CD14-positive monocyte (primary cell): ENCODE measurements around the gene USP47. TPM values are rescaled to one million over a fixed set of nuclear protein-coding genes. Genes with fewer than 3 reads are reported as not detected.

Experiments used
- DNase-seq, 3 donors: peaks; one replicate each; pipeline ENCODE4 v3.0.0-alpha.2; 2011 to 2022
- H2AFZ ChIP-seq: 2 replicates; pipeline ENCODE4 v1.6.0; 2012; ENCODE audit warnings: mild to moderate bottlenecking, low read depth, low read length, inconsistent platforms; ENCODE audit not compliant: insufficient read depth, poor library complexity, severe bottlenecking
- H3K27ac ChIP-seq, 2 donors: 1 replicate in 1 of 2; 2 replicates in 1 of 2; pipeline ENCODE4 v1.5.1; 2012 to 2013; ENCODE audit warnings: low read length in 2 of 2, control low read depth in 1 of 2, inconsistent platforms in 1 of 2, low read depth in 1 of 2, mild to moderate bottlenecking in 1 of 2
- H3K27me3 ChIP-seq, 2 donors: one replicate each; pipeline versions ENCODE4 v1.6.0 to v1.6.1; 2011 to 2013; ENCODE audit warnings: low read length in 2 of 2; ENCODE audit not compliant: control insufficient read depth in 2 of 2, insufficient read depth in 2 of 2
- H3K36me3 ChIP-seq, 2 donors: replicated peaks in 1 of 2; 1 replicate in 1 of 2; 2 replicates in 1 of 2; pipeline versions ENCODE4 v1.5.1 to v1.6.1; 2012 to 2013; ENCODE audit warnings: low read length in 2 of 2, control low read depth in 1 of 2, inconsistent platforms in 1 of 2, mild to moderate bottlenecking in 1 of 2; ENCODE audit not compliant: insufficient read depth in 2 of 2, control insufficient read depth in 1 of 2
- H3K4me1 ChIP-seq, 2 donors: 1 replicate in 1 of 2; 2 replicates in 1 of 2; pipeline versions ENCODE4 v1.5.1 to v1.6.1; 2012 to 2013; ENCODE audit warnings: low read length in 2 of 2, control low read depth in 1 of 2, inconsistent platforms in 1 of 2, mild to moderate bottlenecking in 1 of 2, moderate library complexity in 1 of 2; ENCODE audit not compliant: insufficient read depth in 2 of 2, control insufficient read depth in 1 of 2
- H3K4me2 ChIP-seq: replicated peaks from 2 replicates; pipeline ENCODE3; 2012; ENCODE audit warnings: low read length, moderate library complexity, mild to moderate bottlenecking; ENCODE audit not compliant: poor library complexity, severe bottlenecking; ENCODE audit errors: extremely low read depth
- H3K4me3 ChIP-seq, 3 experiments: fragments of 200-600 bp in 1 of 3; sonication (generic) in 1 of 3; replicated peaks in 1 of 3; 1 replicate in 2 of 3; 2 replicates in 1 of 3; pipeline ENCODE4 v1.5.1; 2011 to 2013; ENCODE audit warnings: low read length in 3 of 3, mild to moderate bottlenecking in 3 of 3, control low read depth in 2 of 3, low read depth in 2 of 3, inconsistent platforms in 1 of 3, moderate library complexity in 1 of 3
- H3K79me2 ChIP-seq: 2 replicates; pipeline ENCODE4 v1.6.0; 2012; ENCODE audit warnings: mild to moderate bottlenecking, control low read depth, inconsistent platforms, low read length, moderate library complexity; ENCODE audit not compliant: insufficient read depth
- H3K9ac ChIP-seq: 2 replicates; pipeline ENCODE4 v1.6.0; 2017; ENCODE audit warnings: low read length, mild to moderate bottlenecking; ENCODE audit not compliant: insufficient read depth, poor library complexity, severe bottlenecking
- H3K9me3 ChIP-seq, 2 donors: replicated peaks in 1 of 2; 1 replicate in 1 of 2; 2 replicates in 1 of 2; pipeline versions ENCODE4 v1.5.1 to v1.6.1; 2012 to 2013; ENCODE audit warnings: low read length in 2 of 2, control low read depth in 1 of 2; ENCODE audit not compliant: control insufficient read depth in 1 of 2, insufficient read depth in 1 of 2
- H4K20me1 ChIP-seq: 2 replicates; pipeline ENCODE4 v1.6.0; 2012; ENCODE audit warnings: mild to moderate bottlenecking, low read length, control low read depth, moderate library complexity; ENCODE audit not compliant: insufficient read depth
- H3K27ac Mint-ChIP-seq, 7 donors: one replicate each; pipeline ENCODE4 v1.8.0; 2020; ENCODE audit warnings: mild to moderate bottlenecking in 7 of 7, mixed read lengths in 7 of 7, moderate library complexity in 6 of 7, inconsistent platforms in 2 of 7
- H3K27me3 Mint-ChIP-seq, 3 donors: one replicate each; pipeline ENCODE4 v1.8.0; 2021 to 2022; ENCODE audit warnings: low read depth in 3 of 3, mild to moderate bottlenecking in 3 of 3, mixed read lengths in 3 of 3, moderate library complexity in 3 of 3, inconsistent platforms in 1 of 3
- H3K36me3 Mint-ChIP-seq, 2 donors: one replicate each; pipeline ENCODE4 v1.8.0; 2020; ENCODE audit warnings: mixed read lengths in 2 of 2, inconsistent platforms in 1 of 2, mild to moderate bottlenecking in 1 of 2
- H3K4me1 Mint-ChIP-seq: one replicate; pipeline ENCODE4 v1.8.0; 2020; ENCODE audit warnings: mild to moderate bottlenecking, mixed read lengths
- H3K4me3 Mint-ChIP-seq, 2 donors: one replicate each; pipeline ENCODE4 v1.8.0; 2020; ENCODE audit warnings: mild to moderate bottlenecking in 2 of 2, mixed read lengths in 2 of 2, moderate library complexity in 1 of 2
- H3K9me3 Mint-ChIP-seq, 7 donors: one replicate each; pipeline ENCODE4 v1.8.0; 2020 to 2022; ENCODE audit warnings: mixed read lengths in 7 of 7, mild to moderate bottlenecking in 6 of 7, moderate library complexity in 6 of 7, inconsistent platforms in 2 of 7
- CTCF ChIP-seq: fragments of 200-600 bp; IDR thresholded peaks from one replicate; pipeline ENCODE4 v1.8.0; 2022; ENCODE audit warnings: antibody characterized with exemption, mild to moderate bottlenecking
- WGBS: methylation state at CpG from one replicate; pipeline ENCODE4 v1.1.5; 2013; ENCODE audit warnings: missing lambda C conversion rate; ENCODE audit not compliant: insufficient coverage; 5-methylcytosine and 5-hydroxymethylcytosine counted together
- intact Hi-C, 2 donors: fragments of 100-400 bp; cut with micrococcal nuclease; formaldehyde crosslinking; loops; one replicate each; pipeline versions ENCODE4 v1.15.0 to v1.15.1; 2023
- polyA plus RNA-seq, 3 donors: library from polyadenylated mRNA; depleted of rRNA in 1 of 3; unstranded in 2 of 3; stranded (reverse) in 1 of 3; fragments of 300-500 nt in 2 of 3; fragments of >200 nt in 1 of 3; fragmentation: Illumina TruSeq in 2 of 3; gene quantifications; 1 replicate in 2 of 3; 2 replicates in 1 of 3; pipeline ENCODE4 v1.2.3, GENCODE V29; 2012 to 2021

Gene USP47
- polyA plus RNA-seq, 3 donors: 8.1 to 17.5 (median 10.5) TPM

- H3K4me2 ChIP-seq: no peak overlapping the region
- no peaks in the 10 kb centered on the region for H3K4me1 ChIP-seq
- Mint-ChIP-seq H3K27ac (no peak overlapping the region), H3K27me3 (peaks cover 0 to 4% (median 0%) of the 10 kb centered on the region in 3 donors), H3K9me3 (peaks cover 0 to 1% (median 0%) of the 10 kb centered on the region in 7 donors), H3K36me3 (no peaks in the 10 kb centered on the region), H3K4me3 (no peak overlapping the region), H3K4me1 (peaks cover 2% of the 10 kb centered on the region)
- no peak for TF ChIP-seq CTCF
- no peak overlapping the region for H3K9ac ChIP-seq
- no peaks in the 10 kb centered on the region for H3K27me3 ChIP-seq
- H3K36me3 ChIP-seq: no peaks in the 10 kb centered on the region
- H2AFZ ChIP-seq: no peak overlapping the region
- no peaks in the 10 kb centered on the region for H3K9me3 ChIP-seq
- no peak for DNase-seq
- H3K79me2 ChIP-seq: no peaks in the 10 kb centered on the region
- H4K20me1 ChIP-seq: no peaks in the 10 kb centered on the region
- no CpG with 5 or more reads among the region's 2 CpGs for WGBS
- no peak overlapping the region for H3K4me3 ChIP-seq
- H3K27ac ChIP-seq: no peak overlapping the region
- intact Hi-C loops: no loop called here
Observed at GRCh38 chr11:11816511-11817314, 25.1 kb upstream of the USP47 start.

- WGBS: 92% methylated on average over 4 of the region's 5 CpGs
- H3K9me3 ChIP-seq: no peaks in the 10 kb centered on the region
- intact Hi-C loops: no loop called here
- H3K4me1 Mint-ChIP-seq: peaks cover 2% of the 10 kb centered on the region
- H3K9me3 Mint-ChIP-seq: peaks cover 0 to 2% (median 0%) of the 10 kb centered on the region in 7 donors
- no peak overlapping the region for H3K27ac Mint-ChIP-seq
- no peaks in the 10 kb centered on the region for H3K36me3 Mint-ChIP-seq
- H4K20me1 ChIP-seq: no peaks in the 10 kb centered on the region
- no peak overlapping the region for H3K4me3 Mint-ChIP-seq
- no peaks in the 10 kb centered on the region for H3K36me3 ChIP-seq
- DNase-seq: no peak
- peaks cover 0 to 2% (median 0%) of the 10 kb centered on the region in 3 donors for H3K27me3 Mint-ChIP-seq
- H3K79me2 ChIP-seq: no peaks in the 10 kb centered on the region
- no peaks in the 10 kb centered on the region for H3K27me3 ChIP-seq
- no peak overlapping the region for H3K27ac ChIP-seq
- no peaks in the 10 kb centered on the region for H3K4me1 ChIP-seq
- no peak overlapping the region for H2AFZ ChIP-seq
- H3K9ac ChIP-seq: no peak overlapping the region
- no peak for TF ChIP-seq CTCF
- no peak overlapping the region for H3K4me2 ChIP-seq
- no peak overlapping the region for H3K4me3 ChIP-seq
Observed at GRCh38 chr11:11817957-11818356, 23.8 kb upstream of the USP47 start.
